HL-60 (cell line): ENCODE data around the gene TMEM163.

Experiments used
- TF ChIP-seq, protein P1 (sequence below): IDR thresholded peaks from 2 replicates; pipeline ENCODE4 v1.6.1; 2012; ENCODE audit warnings: low read depth; ENCODE audit not compliant: insufficient replicate concordance
- TF ChIP-seq, protein P2 (sequence below): IDR thresholded peaks from one replicate; pipeline ENCODE4 v1.5.1; 2011; ENCODE audit warnings: low read length, control low read depth, inconsistent platforms; ENCODE audit not compliant: insufficient read depth

DNA sequence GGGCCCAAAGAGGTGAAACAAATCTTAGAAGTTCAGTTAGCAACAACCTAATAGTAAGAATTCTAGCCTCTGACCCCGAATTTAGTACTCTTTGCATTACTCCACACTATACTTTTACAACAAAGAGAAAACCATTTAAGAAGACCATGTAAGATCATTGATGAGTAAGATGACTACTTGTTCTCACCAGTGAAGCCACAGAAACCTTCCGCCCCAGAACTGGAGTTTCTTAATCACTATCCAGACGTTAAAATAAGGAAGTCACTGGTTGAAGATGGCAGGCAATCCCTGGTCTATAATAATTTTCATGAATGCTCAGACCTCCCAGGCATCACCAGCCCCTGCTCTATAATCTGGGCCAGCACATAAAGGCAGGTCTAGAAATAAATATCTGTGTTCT lies 95.0 kb downstream of the TMEM163 start:
- TF ChIP-seq, protein P1, sequence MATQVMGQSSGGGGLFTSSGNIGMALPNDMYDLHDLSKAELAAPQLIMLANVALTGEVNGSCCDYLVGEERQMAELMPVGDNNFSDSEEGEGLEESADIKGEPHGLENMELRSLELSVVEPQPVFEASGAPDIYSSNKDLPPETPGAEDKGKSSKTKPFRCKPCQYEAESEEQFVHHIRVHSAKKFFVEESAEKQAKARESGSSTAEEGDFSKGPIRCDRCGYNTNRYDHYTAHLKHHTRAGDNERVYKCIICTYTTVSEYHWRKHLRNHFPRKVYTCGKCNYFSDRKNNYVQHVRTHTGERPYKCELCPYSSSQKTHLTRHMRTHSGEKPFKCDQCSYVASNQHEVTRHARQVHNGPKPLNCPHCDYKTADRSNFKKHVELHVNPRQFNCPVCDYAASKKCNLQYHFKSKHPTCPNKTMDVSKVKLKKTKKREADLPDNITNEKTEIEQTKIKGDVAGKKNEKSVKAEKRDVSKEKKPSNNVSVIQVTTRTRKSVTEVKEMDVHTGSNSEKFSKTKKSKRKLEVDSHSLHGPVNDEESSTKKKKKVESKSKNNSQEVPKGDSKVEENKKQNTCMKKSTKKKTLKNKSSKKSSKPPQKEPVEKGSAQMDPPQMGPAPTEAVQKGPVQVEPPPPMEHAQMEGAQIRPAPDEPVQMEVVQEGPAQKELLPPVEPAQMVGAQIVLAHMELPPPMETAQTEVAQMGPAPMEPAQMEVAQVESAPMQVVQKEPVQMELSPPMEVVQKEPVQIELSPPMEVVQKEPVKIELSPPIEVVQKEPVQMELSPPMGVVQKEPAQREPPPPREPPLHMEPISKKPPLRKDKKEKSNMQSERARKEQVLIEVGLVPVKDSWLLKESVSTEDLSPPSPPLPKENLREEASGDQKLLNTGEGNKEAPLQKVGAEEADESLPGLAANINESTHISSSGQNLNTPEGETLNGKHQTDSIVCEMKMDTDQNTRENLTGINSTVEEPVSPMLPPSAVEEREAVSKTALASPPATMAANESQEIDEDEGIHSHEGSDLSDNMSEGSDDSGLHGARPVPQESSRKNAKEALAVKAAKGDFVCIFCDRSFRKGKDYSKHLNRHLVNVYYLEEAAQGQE = no peak
- TF ChIP-seq, protein P2, sequence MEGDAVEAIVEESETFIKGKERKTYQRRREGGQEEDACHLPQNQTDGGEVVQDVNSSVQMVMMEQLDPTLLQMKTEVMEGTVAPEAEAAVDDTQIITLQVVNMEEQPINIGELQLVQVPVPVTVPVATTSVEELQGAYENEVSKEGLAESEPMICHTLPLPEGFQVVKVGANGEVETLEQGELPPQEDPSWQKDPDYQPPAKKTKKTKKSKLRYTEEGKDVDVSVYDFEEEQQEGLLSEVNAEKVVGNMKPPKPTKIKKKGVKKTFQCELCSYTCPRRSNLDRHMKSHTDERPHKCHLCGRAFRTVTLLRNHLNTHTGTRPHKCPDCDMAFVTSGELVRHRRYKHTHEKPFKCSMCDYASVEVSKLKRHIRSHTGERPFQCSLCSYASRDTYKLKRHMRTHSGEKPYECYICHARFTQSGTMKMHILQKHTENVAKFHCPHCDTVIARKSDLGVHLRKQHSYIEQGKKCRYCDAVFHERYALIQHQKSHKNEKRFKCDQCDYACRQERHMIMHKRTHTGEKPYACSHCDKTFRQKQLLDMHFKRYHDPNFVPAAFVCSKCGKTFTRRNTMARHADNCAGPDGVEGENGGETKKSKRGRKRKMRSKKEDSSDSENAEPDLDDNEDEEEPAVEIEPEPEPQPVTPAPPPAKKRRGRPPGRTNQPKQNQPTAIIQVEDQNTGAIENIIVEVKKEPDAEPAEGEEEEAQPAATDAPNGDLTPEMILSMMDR = no peak
